HepG2 (cell line): Measurements from ENCODE around the gene AFTPH. TPM values are rescaled to one million over a fixed set of nuclear protein-coding genes. Genes with fewer than 3 reads are reported as not detected.

ENCODE experiments used
- ARNT2 ChIP-seq: sonication (generic); formaldehyde crosslinking; IDR thresholded peaks from 2 replicates; pipeline ENCODE4 v1.8.0; 2022; ENCODE audit warnings: mild to moderate bottlenecking, low read depth, missing genetic modification reagents, moderate library complexity
- ASH2L ChIP-seq: fragments of 300-600, 200-600 bp; sonication (generic); IDR thresholded peaks from 2 replicates; pipeline ENCODE4 v1.7.0; 2017; ENCODE audit warnings: low read depth, mild to moderate bottlenecking, moderate library complexity, mixed read lengths, low read length; ENCODE audit not compliant: insufficient read length
- HOMEZ ChIP-seq: IDR thresholded peaks from 2 replicates; pipeline ENCODE4 v1.6.1; 2016; ENCODE audit warnings: low read depth
- KDM5A ChIP-seq: fragments of 200-600 bp; sonication (generic); IDR thresholded peaks from 2 replicates; pipeline ENCODE4 v1.7.0; 2018; ENCODE audit warnings: antibody characterized with exemption, mild to moderate bottlenecking, low read length, borderline replicate concordance
- MED1 ChIP-seq: sonication (generic); formaldehyde crosslinking; IDR thresholded peaks from 2 replicates; pipeline ENCODE4 v1.4.0; 2020; ENCODE audit warnings: missing genetic modification reagents
- PBX3 ChIP-seq: sonication (generic); formaldehyde crosslinking; IDR thresholded peaks from 2 replicates; pipeline ENCODE4 v1.8.1; 2023; ENCODE audit warnings: missing genetic modification reagents, inconsistent platforms, borderline replicate concordance
- RFX1 ChIP-seq: fragments of 450-650 bp; IDR thresholded peaks from 2 replicates; pipeline ENCODE4 v1.6.1; 2017
- SMARCE1 ChIP-seq: fragments of 450-650 bp; IDR thresholded peaks from 2 replicates; pipeline ENCODE4 v1.6.1; 2017; ENCODE audit warnings: borderline replicate concordance
- STAT5B ChIP-seq: sonication (generic); formaldehyde crosslinking; IDR thresholded peaks from 2 replicates; pipeline ENCODE4 v1.4.0; 2020; ENCODE audit warnings: missing genetic modification reagents
- TFE3 ChIP-seq: IDR thresholded peaks from 2 replicates; pipeline ENCODE4 v1.6.1; 2016
- ZBTB33 ChIP-seq: sonication (generic); formaldehyde crosslinking; IDR thresholded peaks from 2 replicates; pipeline ENCODE4 v1.4.0; 2020; ENCODE audit warnings: missing genetic modification reagents
- ZC3H13 ChIP-seq: sonication (generic); formaldehyde crosslinking; IDR thresholded peaks from 2 replicates; pipeline ENCODE4 v1.8.1; 2023; ENCODE audit warnings: mild to moderate bottlenecking, missing genetic modification reagents, moderate library complexity
- ZFY ChIP-seq: sonication (generic); formaldehyde crosslinking; IDR thresholded peaks from 2 replicates; pipeline ENCODE4 v1.4.0; 2020; ENCODE audit warnings: missing genetic modification reagents
- ZNF224 ChIP-seq: sonication (generic); formaldehyde crosslinking; IDR thresholded peaks from 2 replicates; pipeline ENCODE4 v1.5.0; 2020; ENCODE audit warnings: mild to moderate bottlenecking, missing genetic modification reagents
- ZNF317 ChIP-seq: sonication (generic); formaldehyde crosslinking; IDR thresholded peaks from 2 replicates; pipeline ENCODE4 v1.5.0; 2020; ENCODE audit warnings: mild to moderate bottlenecking, missing genetic modification reagents
- ZNF503 ChIP-seq: sonication (generic); formaldehyde crosslinking; IDR thresholded peaks from 2 replicates; pipeline ENCODE4 v1.4.0; 2020; ENCODE audit warnings: missing genetic modification reagents
- ZNF772 ChIP-seq: sonication (generic); formaldehyde crosslinking; IDR thresholded peaks from 2 replicates; pipeline ENCODE4 v1.5.0; 2020; ENCODE audit warnings: mild to moderate bottlenecking, missing genetic modification reagents
- ZSCAN12 ChIP-seq: sonication (generic); formaldehyde crosslinking; IDR thresholded peaks from 2 replicates; pipeline ENCODE4 v1.9.0; 2021; ENCODE audit warnings: mild to moderate bottlenecking, missing genetic modification reagents
- polyA plus RNA-seq, 8 experiments: library from polyadenylated mRNA; depleted of rRNA in 3 of 8; stranded (reverse) in 7 of 8; unstranded in 1 of 8; fragments of >200 nt; fragmentation: Illumina TruSeq in 4 of 8; extraction: Trizol in 4 of 8; gene quantifications; 2 replicates each; pipeline versions ENCODE4 v1.2.1 to v1.2.3, GENCODE V29; 2011 to 2016; ENCODE audit warnings: low read depth in 4 of 8, missing spikeins in 1 of 8, mixed read lengths in 1 of 8; ENCODE audit not compliant: insufficient read depth in 1 of 8
- total RNA-seq, 5 experiments: library from RNA; depleted of rRNA; stranded (reverse); fragments of >200 nt; fragmentation: Illumina TruSeq; extraction: Trizol; gene quantifications; 2 replicates each; pipeline ENCODE4 v1.2.3, GENCODE V29; 2016; ENCODE audit warnings: low read depth in 1 of 5

Gene AFTPH
- total and polyA plus RNA-seq, 2 of the 13 experiments (the other 11 are each of a cell fraction or from before 2014, with no cell fraction given), result 27.5 to 36.8 TPM

GRCh38 chr2:64524604-64525316, 632 bp downstream of the AFTPH start (continued):
- TF ChIP-seq HOMEZ (CRISPR knock-in tag), result no peak
- TF ChIP-seq ZSCAN12 (CRISPR knock-in tag), result 0 out of 2 replicates have a peak, but pooled peaks have one; percentile 45
- peak; percentile 11; the same call in 1 of the 2 replicates for TF ChIP-seq ARNT2 (CRISPR knock-in tag)
- TF ChIP-seq SMARCE1, result no peak
- TF ChIP-seq ZBTB33 (CRISPR knock-in tag), result no peak
- TF ChIP-seq STAT5B (CRISPR knock-in tag), result no peak
- TF ChIP-seq ZFY (CRISPR knock-in tag), result peak; percentile 93
- TF ChIP-seq ZC3H13, result no peak; the same call in 1 of the 2 replicates
- no peak for TF ChIP-seq ZNF772 (CRISPR knock-in tag)
- peak; percentile 55; the same call in 1 of the 2 replicates for TF ChIP-seq KDM5A
- no peak for TF ChIP-seq MED1
- TF ChIP-seq ZNF503 (CRISPR knock-in tag), result no peak
- TF ChIP-seq TFE3 (CRISPR knock-in tag), result peak; percentile 29; the same call in 1 of the 2 replicates
- TF ChIP-seq ZNF224 (CRISPR knock-in tag), result 0 out of 2 replicates have a peak, but pooled peaks have one; percentile 57
- TF ChIP-seq ASH2L, result peak; percentile 80
- TF ChIP-seq PBX3 (CRISPR knock-in tag), result no peak
- TF ChIP-seq RFX1, result no peak
- TF ChIP-seq ZNF317, result peak; percentile 24; the same call in 1 of the 2 replicates
